A172 (cell line): ENCODE results near the gene ZNF480. TPM values are rescaled to one million over a fixed set of nuclear protein-coding genes. Genes with fewer than 3 reads are reported as not detected.
"Not testable (repeated sequence)": the region's sequence is repeated elsewhere in the genome, so short reads cannot be mapped to it uniquely, and the experiment has no call there.

Experiments used
- DNase-seq: peaks from one replicate; pipeline ENCODE4 v3.0.0-alpha.2; 2015; ENCODE audit warnings: low spot score
- total RNA-seq: library from RNA; depleted of rRNA; stranded (reverse); fragments of >200 nt; shearing (Covaris generic); gene quantifications from 2 replicates; pipeline ENCODE4 v1.2.3, GENCODE V29; 2014; rRNA removed

Gene ZNF480
- total RNA-seq, result 11.3 and 12.6 TPM in 2 replicates

GRCh38 chr19:52296773-52297600, at the start of gene ZNF480:
Gene ZNF480, plus strand, starts transcription at chr19:52297169. Its CDS starts 3,244 bp downstream, at chr19:52300413.
- peak; percentile 63 for DNase-seq

DNA sequence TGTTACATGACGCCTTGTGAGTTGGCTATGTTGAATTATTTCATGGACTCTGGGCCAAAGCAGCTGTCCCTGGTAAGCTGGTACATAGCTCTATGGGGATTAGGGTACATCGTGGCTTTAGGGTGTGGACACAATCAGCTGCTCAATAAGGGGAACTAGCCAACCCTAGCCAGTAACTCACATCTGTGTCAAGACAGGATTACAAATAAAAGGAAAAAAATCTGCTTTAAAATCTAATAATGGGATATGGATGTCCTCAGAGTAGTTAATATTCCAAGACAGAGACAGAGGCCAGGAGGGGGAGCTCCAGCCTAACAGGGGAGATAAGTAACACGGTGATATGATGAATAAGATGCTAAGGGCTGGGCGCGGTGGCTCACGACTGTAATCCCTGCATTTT, 48.7 kb upstream of the ZNF480 start:
- no peak for DNase-seq

DNA sequence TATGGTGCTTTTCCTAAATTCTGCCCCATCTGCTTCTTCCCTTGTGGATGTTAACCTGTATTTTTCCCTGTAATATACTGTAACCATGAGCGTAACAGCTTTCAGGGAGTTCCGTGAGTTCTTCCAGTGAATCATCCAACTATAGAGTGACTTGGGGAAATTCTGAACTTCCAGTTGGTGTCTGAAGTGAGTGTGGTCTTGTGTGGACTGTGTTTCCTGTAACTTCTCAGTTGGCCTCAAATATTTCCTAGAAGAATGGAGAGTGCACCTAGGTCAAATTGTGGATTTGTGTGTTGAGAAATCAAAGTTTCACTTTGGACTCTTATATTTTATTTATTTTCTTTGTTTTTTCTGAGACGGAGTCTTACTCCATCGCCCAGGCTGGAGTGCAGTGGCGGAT, 38.5 kb upstream of the ZNF480 start:
- DNase-seq, result no peak

DNA sequence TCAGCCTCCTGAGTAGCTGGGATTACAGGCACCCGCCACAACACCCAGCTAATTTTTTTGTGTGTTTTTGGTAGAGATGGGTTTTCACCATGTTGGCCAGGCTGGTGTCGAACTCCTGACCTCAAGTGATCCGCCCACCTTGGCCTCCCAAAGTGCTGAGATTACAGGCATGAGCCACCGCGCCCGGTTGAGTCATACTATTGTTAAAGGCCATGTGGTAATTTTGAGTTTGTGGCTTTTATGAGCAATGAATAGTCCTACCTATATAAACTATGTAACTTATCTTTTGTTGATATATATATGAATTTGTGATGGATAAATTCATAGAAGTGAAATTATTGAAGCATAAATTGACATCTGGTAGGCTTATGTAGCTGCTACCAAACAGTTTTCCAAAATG, 31.4 kb upstream of the ZNF480 start:
- DNase-seq, result peak; percentile 18

DNA sequence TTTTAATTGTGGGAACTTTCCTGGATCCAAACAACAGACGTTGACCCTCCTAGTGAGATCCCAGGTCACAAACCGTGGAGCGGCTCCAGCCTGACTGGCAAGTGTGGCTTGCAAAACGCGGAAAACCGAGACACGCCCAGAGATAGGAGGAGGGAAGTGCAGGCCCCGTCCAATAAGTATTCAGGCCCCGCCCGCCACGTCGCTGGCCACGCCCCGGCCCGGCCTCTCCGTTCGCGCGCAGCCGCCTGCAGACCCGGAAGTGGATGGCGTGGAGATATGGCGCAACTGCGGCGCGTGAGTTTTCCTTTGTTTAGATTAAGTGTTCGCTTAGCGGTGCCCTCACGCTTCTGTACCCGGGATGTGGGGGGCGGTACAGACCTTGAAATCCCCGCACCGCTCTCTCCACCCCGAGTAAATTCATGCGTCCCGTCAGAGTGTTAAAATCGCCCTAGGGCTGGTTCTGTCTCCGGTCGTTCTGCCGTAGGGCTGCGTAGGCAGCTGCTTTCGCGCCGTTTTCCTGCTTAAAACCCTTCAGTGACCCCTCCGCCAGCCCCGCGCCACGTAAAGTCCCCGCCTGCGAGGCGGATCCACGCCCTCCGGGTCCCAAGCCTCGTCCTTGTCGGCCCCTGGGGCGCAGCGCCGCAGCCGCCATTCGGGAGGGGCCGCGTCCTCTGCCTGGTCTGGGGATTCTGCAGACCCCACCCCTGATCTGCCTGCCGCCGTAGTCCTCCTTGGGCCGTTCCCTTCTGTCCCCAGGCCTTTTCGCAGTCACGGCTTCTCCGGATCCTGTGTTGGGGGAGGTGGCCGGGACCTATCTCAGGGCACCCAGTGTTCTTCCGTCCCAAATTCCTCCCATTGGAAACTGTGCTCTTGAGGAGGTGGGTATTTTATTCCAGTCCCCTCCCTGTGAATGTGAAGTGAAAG, 27.4 kb upstream of the ZNF480 start, which contains the start of gene ZNF766:
Gene ZNF766, plus strand, starts transcription at position 250 of the 924 bp plus-strand sequence. Its CDS starts 27 bp downstream, at position 277.
- peak; percentile 92 for DNase-seq

DNA sequence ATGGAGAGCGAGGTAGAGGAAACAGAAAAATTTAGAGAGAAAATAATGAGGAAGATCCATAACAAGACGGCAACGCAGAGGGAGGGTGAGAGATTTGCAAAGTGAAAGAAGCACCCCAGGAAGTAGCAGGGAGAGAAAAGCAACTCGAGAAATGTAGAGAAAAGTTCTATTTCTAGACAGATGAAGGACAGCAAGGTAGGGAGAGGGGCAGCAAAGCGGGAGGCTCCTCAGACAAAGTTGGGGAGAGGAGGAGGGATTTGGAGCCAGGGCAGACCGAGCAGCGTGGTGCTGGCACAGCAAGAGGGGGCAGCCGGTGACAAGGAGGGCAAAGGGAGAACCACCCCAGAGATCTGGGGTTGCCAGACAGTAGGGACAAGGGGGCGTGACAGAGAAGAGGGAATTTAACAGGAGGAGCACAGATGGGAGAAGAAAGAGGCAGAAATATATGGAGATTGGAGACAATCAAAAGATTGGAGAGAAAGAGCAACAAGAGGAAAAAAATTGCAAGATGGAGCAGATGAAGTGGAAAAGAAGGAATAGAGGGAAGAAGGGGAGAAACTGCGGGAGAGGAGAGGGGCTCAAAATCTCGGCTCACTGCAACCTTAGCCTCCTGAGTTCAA, 26.6 kb upstream of the ZNF480 start:
- peak; percentile 12 for DNase-seq

GRCh38 chr19:52273301-52273700, 23.7 kb upstream of the ZNF480 start:
- no peak for DNase-seq

DNA sequence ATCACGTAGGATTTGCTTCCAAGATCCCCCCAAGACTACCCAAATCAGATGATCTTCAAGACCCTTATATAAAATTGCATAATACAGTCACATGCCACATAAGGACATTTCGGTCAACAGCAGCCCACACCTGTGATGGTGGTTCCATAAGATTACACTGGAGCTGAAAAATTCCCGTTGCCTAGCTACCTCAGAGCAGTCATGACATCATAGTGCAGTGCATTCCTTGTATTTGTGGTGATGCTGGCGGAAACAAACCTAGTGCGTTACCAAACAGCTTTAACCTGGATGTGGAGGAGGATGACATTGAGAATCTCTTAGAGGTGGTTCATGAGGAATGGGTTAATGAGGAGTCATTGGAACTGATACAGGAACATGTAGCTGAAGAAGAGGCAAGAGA, 22.8 kb upstream of the ZNF480 start:
- no peak for DNase-seq

DNA sequence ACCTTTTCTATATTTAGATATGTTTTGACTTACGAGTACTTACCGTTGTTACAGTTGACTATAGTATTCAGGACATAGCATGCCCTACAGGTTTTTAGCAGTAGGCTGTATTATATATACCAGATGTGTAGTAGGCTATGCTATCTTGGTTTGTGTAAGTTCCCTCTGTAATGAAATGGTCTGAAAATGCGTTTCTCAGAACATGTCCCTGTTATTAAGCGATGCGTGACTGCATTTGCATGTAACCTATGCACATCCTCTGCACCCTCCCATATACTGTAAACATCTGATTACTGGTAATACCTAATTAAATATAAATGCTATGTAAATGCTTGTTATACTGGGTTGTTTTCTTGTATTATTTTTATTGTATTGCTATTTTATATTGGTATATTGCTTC, 21.0 kb upstream of the ZNF480 start:
- no peak for DNase-seq

GRCh38 chr19:52277471-52277870, 19.5 kb upstream of the ZNF480 start:
- DNase-seq, result no peak

- DNase-seq, result no peak
These were observed 10.7 kb upstream of the ZNF480 start for GRCh38 chr19:52286256-52286655.

DNA sequence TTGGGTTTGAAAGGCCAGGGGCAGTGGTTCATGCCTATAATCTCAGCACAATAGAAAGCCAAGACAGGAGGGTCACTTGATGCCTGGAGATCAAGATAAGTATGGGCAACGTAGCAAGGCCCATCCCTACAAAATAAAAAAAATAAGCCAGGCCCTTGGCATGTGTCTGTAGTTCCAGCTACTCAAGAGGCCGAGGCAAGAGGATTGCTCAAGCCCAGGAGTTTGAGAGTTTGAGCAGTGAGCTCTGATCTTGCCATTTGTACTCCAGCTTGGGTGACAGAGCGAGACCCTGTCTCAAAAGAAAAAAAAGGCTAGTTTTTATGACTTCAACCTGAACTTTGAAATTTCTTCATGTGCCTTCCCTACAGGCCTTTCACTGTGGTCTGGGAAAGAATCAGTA, 5.2 kb upstream of the ZNF480 start:
- DNase-seq, result no peak

GRCh38 chr19:52292946-52293345, 4.0 kb upstream of the ZNF480 start:
- not testable (repeated sequence) for DNase-seq

DNA sequence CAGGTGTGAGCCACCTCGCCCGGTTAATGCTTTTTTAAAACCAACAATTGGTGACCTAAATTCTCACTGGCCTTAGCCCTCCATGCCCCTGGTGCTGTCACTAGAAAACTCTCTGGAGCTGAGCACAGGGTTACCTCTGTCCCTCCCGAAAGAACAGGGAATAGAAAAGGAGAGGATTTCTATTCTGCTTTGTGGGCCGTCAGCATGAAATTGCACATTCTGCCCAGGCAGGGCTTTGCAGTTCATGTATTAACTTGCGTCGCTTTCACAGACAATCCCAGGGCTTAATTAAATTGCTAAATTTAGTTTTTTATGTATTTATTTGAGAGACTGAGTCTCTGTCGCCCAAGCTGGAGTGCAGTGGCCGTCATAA, 583 bp upstream of the ZNF480 start:
- no peak for DNase-seq

DNA sequence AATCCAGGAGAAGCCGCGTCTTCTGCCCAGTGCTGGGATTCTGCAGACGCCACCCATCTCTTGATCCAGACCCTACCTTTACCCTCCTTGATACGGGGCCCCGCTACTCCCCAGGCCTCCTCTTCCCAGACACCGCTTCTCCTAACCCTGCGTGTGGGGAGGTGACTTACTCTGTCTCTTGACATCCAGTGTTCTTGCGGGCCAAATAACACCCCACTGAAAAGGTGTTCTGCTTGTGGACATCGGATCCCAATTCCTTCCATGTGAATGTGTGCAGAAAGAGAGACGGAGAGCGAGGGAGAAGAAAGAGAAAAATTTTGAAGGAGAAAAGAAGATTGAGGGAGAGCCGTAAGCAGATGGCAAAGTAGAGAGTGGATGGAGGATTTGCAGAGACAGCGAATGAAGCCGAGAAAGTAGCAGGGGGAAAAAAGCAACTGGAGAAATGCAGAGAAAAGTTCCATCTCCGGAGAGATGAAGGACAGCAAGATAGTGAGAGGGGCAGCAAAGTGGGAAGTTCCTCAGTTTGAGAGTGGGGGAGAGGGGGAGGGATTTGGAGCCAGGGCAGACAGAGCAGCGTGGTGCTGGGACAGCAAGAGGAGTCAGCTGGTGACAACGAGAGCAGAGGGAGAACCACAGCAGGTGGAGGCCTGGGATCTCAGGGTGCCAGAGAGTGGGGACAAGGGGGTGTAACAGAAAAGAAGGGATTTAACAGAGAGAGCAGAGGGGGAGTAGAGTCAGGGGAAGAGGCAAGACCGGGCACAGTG, 814 bp downstream of the ZNF480 start:
- no peak for DNase-seq

DNA sequence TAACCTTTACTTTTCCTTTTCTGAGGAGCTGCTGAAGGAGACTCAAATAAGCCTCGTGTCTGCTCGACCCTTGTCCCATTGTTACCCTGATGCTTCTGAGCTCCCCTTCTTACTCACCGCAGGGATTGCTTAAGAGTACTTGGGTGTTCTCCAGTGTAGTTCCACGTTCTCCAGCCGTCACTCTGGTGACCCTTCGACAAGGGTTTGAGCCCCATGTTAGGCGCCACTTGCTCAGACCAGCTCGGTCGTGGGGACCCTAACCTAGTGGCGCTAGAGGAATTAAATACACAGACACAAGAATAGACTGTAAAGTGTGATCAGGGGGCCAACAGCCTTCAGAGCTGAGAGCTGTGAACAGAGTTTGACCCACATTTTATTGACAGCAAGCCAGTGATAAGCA, 10.3 kb downstream of the ZNF480 start:
- peak; percentile 9 for DNase-seq

DNA sequence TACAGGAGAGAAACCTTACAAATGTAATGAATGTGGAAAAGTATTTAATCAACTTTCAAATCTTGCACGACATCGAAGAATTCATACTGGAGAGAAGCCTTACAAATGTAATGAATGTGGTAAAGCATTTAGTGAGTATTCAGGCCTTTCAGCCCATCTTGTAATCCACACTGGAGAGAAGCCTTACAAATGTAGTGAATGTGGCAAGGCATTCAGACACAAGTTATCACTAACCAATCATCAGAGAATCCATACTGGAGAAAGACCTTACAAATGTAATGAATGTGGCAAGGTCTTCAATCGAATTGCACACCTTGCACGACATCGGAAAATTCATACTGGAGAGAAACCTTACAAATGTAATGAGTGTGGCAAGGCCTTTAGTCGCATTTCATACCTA, 25.5 kb downstream of the ZNF480 start:
- DNase-seq, result no peak

DNA sequence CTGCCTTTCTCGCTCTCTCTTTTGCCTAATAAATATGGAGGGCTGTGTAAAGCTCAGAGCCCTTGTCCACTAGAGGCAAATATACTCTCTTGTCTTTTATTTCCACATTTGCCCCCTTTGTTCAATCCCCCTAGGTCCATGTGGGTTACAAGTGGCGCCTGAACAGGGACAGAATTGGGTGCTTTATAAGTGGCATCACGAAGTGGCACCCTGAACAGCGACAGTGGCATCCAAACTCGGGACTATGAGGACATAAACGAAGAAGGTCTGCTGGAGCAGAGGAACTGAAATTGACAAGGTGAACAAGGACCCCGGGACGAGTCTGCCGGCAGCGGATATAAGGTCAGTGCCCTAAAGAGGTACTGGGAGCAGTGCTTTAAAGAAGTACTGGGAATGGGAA, 34.8 kb downstream of the ZNF480 start:
- DNase-seq, result no peak

GRCh38 chr19:52335768-52336116, 38.8 kb downstream of the ZNF480 start:
- DNase-seq, result no peak

GRCh38 chr19:52336117-52336790, 39.3 kb downstream of the ZNF480 start, which contains the start of gene ZNF610:
Gene ZNF610, plus strand, starts transcription at chr19:52336243. Its CDS starts 12,930 bp downstream, at chr19:52349173.
- peak; percentile 39 for DNase-seq
